SK-N-MC (cell line): Measurements from ENCODE around the gene RND1.
"Not testable (repeated sequence)": the region's sequence is repeated elsewhere in the genome, so short reads cannot be mapped to it uniquely, and the experiment has no call there.

Source experiments
- EZH2 ChIP-seq: fragments of 200-600 bp; sonication (generic); IDR thresholded peaks from one replicate; pipeline ENCODE4 v1.6.1; 2017; ENCODE audit warnings: antibody characterized with exemption
- FOXP2 ChIP-seq: optimal IDR thresholded peaks from 2 replicates; pipeline ENCODE3; 2011; ENCODE audit warnings: mild to moderate bottlenecking, moderate library complexity; ENCODE audit not compliant: insufficient read depth; ENCODE audit errors: extremely low read length, control extremely low read depth
- POLR2AphosphoS5 ChIP-seq: IDR thresholded peaks from 2 replicates; pipeline ENCODE4 v1.6.1; 2012; ENCODE audit warnings: mild to moderate bottlenecking, low read depth, low read length, borderline replicate concordance

DNA sequence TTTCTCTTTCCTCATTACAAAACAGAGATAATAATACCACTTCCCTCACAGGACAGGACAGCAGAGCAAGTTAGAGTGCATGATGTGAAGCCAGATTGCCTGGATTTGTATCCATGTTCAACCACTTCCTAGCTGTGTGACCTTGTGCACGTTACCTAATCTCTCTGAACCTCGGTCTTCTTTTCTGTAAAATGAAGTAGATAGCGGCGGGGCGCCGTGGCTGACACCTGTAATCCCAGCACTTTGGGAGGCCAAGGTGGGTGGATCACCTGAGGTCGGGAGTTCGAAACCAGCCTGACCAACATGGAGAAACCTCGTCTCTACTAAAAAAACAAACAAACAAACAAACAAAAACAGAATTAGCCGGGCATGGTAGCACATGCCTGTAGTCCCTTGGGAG is 10.7 kb downstream of the RND1 start:
- not testable (repeated sequence) for TF ChIP-seq POLR2AphosphoS5, EZH2, FOXP2
